ENCODE results near the gene ZRANB1.

ZRANB1 gene

GRCh38 chr10:125024497-125025234 is 82.7 kb downstream of the ZRANB1 start:
- no peak for TF ChIP-seq BACH2 (CRISPR knock-in tag; IDR thresholded peaks at IDR 0.05; ENCODE audit: borderline replicate concordance)
- TF ChIP-seq, protein P1, sequence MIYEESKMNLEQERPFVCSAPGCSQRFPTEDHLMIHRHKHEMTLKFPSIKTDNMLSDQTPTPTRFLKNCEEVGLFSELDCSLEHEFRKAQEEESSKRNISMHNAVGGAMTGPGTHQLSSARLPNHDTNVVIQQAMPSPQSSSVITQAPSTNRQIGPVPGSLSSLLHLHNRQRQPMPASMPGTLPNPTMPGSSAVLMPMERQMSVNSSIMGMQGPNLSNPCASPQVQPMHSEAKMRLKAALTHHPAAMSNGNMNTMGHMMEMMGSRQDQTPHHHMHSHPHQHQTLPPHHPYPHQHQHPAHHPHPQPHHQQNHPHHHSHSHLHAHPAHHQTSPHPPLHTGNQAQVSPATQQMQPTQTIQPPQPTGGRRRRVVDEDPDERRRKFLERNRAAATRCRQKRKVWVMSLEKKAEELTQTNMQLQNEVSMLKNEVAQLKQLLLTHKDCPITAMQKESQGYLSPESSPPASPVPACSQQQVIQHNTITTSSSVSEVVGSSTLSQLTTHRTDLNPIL (CRISPR knock-in tag; IDR thresholded peaks at IDR 0.05; ENCODE audit: low read depth), result 0 out of 2 replicates have a peak, but pooled peaks have one; percentile 8
- no peak for TF ChIP-seq OSR1 (CRISPR knock-in tag; IDR thresholded peaks at IDR 0.05)
- TF ChIP-seq RARB (CRISPR knock-in tag; IDR thresholded peaks at IDR 0.05), result no peak
- TF ChIP-seq GLIS3 (CRISPR knock-in tag; IDR thresholded peaks at IDR 0.05), result no peak
- no peak for TF ChIP-seq ZFP3 (CRISPR knock-in tag; IDR thresholded peaks at IDR 0.05)
- peak; percentile 61 for ATAC-seq

GRCh38 chr10:125025341-125025740 is 83.4 kb downstream of the ZRANB1 start:
- no peak for ATAC-seq
- TF ChIP-seq ESRRG (CRISPR knock-in tag; IDR thresholded peaks at IDR 0.05), result no peak
- TF ChIP-seq ZNF565 (CRISPR knock-in tag; conservative IDR thresholded peaks at IDR 0.05; ENCODE audit: low read depth), result no peak
- TF ChIP-seq ISL1 (CRISPR knock-in tag; IDR thresholded peaks at IDR 0.05), result no peak
- TF ChIP-seq ARNTL (CRISPR knock-in tag; IDR thresholded peaks at IDR 0.05; ENCODE audit: borderline replicate concordance, low read depth), result no peak
- no peak for TF ChIP-seq BACH2 (CRISPR knock-in tag; IDR thresholded peaks at IDR 0.05; ENCODE audit: borderline replicate concordance)
- TF ChIP-seq ZFP30 (CRISPR knock-in tag; IDR thresholded peaks at IDR 0.05), result no peak
- TF ChIP-seq TCF4 (CRISPR knock-in tag; IDR thresholded peaks at IDR 0.05; ENCODE audit: borderline replicate concordance), result no peak
- TF ChIP-seq RARB (CRISPR knock-in tag; IDR thresholded peaks at IDR 0.05), result no peak
- no peak for TF ChIP-seq ZNF8 (CRISPR knock-in tag; IDR thresholded peaks at IDR 0.05)
- TF ChIP-seq, protein P1 (CRISPR knock-in tag; IDR thresholded peaks at IDR 0.05; ENCODE audit: low read depth), result no peak
- no peak for TF ChIP-seq OSR1 (CRISPR knock-in tag; IDR thresholded peaks at IDR 0.05)
- TF ChIP-seq POU6F1 (CRISPR knock-in tag; IDR thresholded peaks at IDR 0.05; ENCODE audit: borderline replicate concordance, low read depth), result no peak
- no peak for TF ChIP-seq PPARA (CRISPR knock-in tag; IDR thresholded peaks at IDR 0.05; ENCODE audit: borderline replicate concordance)
- no peak for TF ChIP-seq GLIS3 (CRISPR knock-in tag; IDR thresholded peaks at IDR 0.05)
- no peak for TF ChIP-seq ZFP3 (CRISPR knock-in tag; IDR thresholded peaks at IDR 0.05)
- TF ChIP-seq, protein P2, sequence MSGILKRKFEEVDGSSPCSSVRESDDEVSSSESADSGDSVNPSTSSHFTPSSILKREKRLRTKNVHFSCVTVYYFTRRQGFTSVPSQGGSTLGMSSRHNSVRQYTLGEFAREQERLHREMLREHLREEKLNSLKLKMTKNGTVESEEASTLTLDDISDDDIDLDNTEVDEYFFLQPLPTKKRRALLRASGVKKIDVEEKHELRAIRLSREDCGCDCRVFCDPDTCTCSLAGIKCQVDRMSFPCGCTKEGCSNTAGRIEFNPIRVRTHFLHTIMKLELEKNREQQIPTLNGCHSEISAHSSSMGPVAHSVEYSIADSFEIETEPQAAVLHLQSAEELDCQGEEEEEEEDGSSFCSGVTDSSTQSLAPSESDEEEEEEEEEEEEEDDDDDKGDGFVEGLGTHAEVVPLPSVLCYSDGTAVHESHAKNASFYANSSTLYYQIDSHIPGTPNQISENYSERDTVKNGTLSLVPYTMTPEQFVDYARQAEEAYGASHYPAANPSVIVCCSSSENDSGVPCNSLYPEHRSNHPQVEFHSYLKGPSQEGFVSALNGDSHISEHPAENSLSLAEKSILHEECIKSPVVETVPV (CRISPR knock-in tag; IDR thresholded peaks at IDR 0.05), result no peak
- no peak for TF ChIP-seq TOX (CRISPR knock-in tag; IDR thresholded peaks at IDR 0.05; ENCODE audit: borderline replicate concordance)
- no peak for TF ChIP-seq ZC3H10 (CRISPR knock-in tag; IDR thresholded peaks at IDR 0.05)
- no peak for TF ChIP-seq ZNF70 (CRISPR knock-in tag; IDR thresholded peaks at IDR 0.05)

DNA sequence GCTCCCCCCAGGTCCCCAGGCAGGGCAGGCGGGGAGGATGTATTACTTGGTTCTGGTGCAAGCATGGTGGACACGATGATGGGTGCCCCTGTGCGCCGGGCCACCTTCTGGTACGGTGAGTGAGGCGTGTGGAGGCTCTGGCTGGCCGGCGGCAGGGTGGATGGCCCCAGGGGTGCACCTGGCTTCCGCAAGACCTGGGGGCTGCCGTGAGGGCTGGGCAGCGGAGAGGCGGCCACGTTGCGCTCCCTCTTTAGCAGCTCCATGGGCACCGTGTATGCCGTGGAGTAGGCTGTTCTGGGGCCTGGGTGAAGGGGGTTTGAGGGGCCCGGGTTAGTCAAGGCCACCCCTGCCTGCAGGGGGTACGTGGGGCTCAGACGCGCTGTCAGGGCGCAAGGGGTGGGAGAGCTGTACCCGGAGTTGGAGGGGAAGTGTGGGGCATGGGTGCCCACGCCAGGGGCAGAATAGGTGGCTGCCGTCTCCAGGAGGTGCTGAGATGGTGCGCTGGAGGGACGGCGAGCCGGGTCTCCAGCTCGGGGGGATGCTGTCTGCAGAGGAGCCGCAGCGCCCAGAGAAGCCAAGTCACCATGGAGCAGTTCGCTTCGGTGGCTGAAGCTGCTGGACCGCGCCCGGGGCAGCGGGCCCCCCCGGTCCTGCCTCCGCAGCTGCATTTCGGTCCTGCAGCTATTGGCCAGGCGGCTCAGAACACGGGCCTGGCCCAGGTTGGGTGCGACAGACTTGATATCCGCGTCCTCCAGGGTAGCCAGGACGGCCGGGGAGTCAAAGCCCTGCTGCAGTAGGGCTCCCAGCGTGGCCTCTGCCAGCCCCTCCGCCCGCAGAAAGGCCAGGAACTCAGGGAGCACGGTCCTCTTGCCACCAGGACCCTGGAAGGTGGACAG is 84.4 kb downstream of the ZRANB1 start:
- ATAC-seq, result no peak
- TF ChIP-seq ZNF70 (CRISPR knock-in tag; IDR thresholded peaks at IDR 0.05) (no peak), POU6F1 (CRISPR knock-in tag; IDR thresholded peaks at IDR 0.05; ENCODE audit: borderline replicate concordance, low read depth) (no peak), SNAI2 (CRISPR knock-in tag; IDR thresholded peaks at IDR 0.05) (no peak), ZNF565 (CRISPR knock-in tag; conservative IDR thresholded peaks at IDR 0.05; ENCODE audit: low read depth) (no peak), GLIS3 (CRISPR knock-in tag; IDR thresholded peaks at IDR 0.05) (no peak), TOX (CRISPR knock-in tag; IDR thresholded peaks at IDR 0.05; ENCODE audit: borderline replicate concordance) (no peak), RARB (CRISPR knock-in tag; IDR thresholded peaks at IDR 0.05) (no peak), BACH2 (CRISPR knock-in tag; IDR thresholded peaks at IDR 0.05; ENCODE audit: borderline replicate concordance) (no peak), ISL1 (CRISPR knock-in tag; IDR thresholded peaks at IDR 0.05) (no peak)
- TF ChIP-seq, protein P3, sequence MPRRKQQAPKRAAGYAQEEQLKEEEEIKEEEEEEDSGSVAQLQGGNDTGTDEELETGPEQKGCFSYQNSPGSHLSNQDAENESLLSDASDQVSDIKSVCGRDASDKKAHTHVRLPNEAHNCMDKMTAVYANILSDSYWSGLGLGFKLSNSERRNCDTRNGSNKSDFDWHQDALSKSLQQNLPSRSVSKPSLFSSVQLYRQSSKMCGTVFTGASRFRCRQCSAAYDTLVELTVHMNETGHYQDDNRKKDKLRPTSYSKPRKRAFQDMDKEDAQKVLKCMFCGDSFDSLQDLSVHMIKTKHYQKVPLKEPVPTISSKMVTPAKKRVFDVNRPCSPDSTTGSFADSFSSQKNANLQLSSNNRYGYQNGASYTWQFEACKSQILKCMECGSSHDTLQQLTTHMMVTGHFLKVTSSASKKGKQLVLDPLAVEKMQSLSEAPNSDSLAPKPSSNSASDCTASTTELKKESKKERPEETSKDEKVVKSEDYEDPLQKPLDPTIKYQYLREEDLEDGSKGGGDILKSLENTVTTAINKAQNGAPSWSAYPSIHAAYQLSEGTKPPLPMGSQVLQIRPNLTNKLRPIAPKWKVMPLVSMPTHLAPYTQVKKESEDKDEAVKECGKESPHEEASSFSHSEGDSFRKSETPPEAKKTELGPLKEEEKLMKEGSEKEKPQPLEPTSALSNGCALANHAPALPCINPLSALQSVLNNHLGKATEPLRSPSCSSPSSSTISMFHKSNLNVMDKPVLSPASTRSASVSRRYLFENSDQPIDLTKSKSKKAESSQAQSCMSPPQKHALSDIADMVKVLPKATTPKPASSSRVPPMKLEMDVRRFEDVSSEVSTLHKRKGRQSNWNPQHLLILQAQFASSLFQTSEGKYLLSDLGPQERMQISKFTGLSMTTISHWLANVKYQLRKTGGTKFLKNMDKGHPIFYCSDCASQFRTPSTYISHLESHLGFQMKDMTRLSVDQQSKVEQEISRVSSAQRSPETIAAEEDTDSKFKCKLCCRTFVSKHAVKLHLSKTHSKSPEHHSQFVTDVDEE (CRISPR knock-in tag; IDR thresholded peaks at IDR 0.05), result no peak

Measured in SK-N-SH treated with all-trans-retinoic acid at 6 μM for 48 hours (cell line).